HG03520 (cell line): ENCODE data around the gene MRPS2.

Source experiments
- ATAC-seq: cut with Tn5 transposase; IDR thresholded peaks from one replicate; pipeline ENCODE4 v1.9.1; 2021; ENCODE audit warnings: mild to moderate bottlenecking, moderate library complexity; ENCODE audit not compliant: unreplicated experiment

The MRPS2 gene

GRCh38 chr9:135552698-135553171 lies 52.3 kb downstream of the MRPS2 start:
- ATAC-seq: no peak
